Jurkat, Clone E6-1 (cell line): ENCODE results near the gene DLEU7.

Source experiments
- DNase-seq: peaks from one replicate; pipeline ENCODE4 v3.0.0-alpha.2; 2011; ENCODE audit warnings: low read depth, low spot score
- H3K4me3 ChIP-seq: 2 replicates; pipeline ENCODE4 v1.5.1; 2011; ENCODE audit warnings: mild to moderate bottlenecking, low read length, control low read depth, moderate library complexity

Gene DLEU7

DNA sequence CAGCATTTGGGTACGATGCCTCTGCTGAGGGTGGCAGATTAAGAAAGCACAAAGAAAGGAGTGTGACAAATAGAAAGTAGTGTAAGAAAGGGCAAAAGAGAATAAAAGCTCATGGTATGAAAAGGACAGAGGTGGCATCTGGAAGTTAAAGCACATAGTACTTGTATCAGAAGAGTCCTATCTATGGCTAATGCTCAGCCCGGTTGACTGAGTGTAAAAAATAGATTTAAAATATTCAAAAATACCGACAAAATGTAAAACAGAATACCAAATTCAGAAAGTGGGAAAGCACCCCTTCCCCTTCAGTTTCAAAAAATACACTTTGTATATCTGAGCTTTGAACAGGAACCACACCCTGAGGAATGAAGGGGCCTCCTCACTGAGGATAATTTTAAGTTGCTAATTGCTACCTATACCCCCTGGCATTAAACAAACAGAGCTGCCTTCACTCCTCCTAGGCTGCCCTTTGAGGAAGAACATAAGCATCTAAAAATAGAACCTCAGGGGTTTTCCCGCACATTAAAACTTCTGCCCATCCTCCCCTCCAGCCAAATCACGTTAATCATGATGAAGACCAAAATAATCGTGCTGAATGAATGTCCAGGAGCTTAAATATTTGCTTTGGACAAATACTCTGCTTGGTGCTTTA, 43.3 kb downstream of the DLEU7 start:
- no peak for DNase-seq
- H3K4me3 ChIP-seq: no peak overlapping the region

DNA sequence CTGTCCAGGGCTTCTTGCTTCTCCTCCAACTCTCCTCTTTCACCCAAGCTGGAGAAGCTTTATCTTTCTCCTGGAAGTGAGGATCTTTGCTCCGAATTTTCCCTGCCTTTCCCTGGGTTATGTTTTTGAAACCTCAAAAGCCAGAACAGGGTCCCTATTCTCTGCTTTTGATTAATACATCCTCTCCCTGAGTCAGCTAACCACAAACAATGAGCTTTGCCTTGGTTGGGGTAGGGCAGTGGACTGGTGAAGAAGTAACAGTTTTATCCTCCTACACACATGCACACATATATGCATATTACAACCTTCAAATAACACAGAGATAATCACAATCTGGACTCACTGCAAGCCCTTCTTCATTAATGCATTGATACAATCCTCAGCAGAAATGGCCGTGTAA, 44.6 kb downstream of the DLEU7 start:
- DNase-seq: no peak
- H3K4me3 ChIP-seq: no peak overlapping the region

DNA sequence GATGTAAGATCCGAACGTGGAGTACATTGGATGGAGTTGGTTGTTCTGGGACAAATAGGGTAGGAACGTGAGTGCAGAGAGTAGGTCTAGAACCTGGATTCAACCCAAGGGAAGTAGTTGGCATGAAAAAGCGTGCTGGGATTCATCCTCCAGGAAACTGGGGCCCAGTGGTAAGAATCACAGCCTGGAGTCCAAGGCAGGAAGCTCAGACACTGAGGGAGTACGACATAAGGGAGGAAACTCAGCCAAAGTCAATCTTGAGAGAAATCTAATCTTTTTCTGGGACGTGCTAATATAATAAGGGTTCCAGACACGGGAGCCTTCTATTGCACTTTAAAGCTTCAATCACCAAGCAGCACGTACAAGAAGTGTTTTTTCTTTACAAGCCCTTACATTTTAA, 46.4 kb downstream of the DLEU7 start:
- H3K4me3 ChIP-seq: no peak overlapping the region
- no peak for DNase-seq

DNA sequence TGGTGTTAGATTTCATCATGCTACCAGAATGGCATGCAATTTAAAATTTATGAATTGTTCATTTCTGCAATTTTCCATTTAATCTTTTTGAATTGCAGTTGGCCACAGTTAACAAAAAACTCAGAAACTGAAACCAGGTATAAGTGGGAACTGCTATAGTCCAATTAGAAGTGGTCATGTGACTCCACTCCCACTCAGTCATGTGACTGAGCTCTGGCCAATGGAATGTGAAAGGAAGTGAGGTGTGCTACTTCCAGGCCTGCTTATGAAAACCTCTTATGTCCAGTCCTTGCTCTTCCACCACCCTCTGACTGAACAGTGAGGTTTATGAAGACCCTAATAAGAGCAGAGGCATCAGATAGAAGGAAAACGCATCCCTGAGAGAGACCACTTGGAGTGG, 47.0 kb downstream of the DLEU7 start:
- no peak overlapping the region for H3K4me3 ChIP-seq
- DNase-seq: no peak

DNA sequence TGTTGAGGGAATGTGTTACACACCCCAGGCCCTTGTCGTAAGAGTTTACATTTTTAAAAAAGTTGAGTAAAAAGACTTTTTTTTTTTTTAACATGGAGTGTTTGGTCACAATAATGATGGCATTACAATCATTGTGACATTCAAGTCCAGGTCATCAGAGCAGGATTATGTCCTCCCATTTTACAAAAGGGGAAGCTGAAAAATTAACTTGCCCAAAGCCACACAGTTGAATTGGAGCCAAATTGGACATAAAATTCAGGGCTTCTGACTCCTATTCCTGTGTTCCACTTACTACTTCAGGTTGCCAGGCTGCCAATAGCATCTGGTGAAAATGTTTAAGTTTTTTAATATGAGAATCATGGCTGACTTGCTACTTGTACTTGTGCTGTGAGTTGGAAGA, 49.3 kb downstream of the DLEU7 start:
- H3K4me3 ChIP-seq: no peak overlapping the region
- no peak for DNase-seq

DNA sequence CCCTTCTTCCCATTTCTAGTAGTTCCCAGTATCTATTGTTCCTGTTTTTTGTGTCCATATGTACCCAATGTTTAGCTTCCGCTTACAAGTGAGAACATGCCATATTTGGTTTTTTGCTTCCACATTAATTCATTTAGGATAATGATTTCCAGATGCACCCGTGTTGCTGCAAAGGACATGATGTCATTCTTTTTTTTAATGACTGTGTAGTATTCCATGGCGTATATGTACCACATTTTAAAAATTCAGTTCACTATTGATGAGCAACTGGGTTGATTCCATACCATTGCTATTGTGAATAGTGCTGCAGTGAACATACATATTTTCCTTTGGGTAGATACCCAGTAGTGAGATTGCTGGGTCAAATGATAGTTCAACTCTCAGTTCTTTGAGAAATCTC, 50.5 kb downstream of the DLEU7 start:
- no peak overlapping the region for H3K4me3 ChIP-seq
- no peak for DNase-seq

DNA sequence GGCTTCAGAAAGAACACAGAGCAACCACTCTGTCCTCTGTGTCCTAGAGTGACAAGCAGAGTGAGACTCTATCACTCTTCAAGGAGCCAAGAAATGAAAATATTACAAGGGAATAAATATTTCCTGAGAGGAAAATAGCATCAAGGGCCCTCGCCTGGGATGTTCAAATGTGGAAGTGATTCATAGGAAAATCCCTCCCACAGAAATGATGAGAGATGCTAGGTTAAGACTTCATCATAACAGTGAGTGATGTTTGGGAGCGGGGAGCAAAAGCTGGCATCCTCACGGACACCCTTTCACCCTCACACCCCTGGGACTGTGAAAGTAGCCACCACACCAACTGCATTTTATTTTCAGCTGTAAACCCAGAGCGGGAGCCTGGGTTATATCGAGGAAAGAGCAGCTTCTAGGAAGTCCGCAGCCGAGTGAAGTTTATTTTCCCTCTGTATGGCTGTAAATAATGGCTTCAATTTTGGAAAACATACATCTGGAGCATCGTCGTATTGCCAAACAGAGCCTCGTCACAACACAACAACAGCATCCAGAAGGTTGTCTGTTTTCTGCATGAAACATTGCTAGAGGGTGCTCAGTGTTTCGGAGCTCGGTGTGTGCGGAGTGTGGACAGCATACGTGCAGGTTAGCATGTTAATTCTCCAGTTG, 54.8 kb downstream of the DLEU7 start:
- no peak for DNase-seq
- no peak overlapping the region for H3K4me3 ChIP-seq

DNA sequence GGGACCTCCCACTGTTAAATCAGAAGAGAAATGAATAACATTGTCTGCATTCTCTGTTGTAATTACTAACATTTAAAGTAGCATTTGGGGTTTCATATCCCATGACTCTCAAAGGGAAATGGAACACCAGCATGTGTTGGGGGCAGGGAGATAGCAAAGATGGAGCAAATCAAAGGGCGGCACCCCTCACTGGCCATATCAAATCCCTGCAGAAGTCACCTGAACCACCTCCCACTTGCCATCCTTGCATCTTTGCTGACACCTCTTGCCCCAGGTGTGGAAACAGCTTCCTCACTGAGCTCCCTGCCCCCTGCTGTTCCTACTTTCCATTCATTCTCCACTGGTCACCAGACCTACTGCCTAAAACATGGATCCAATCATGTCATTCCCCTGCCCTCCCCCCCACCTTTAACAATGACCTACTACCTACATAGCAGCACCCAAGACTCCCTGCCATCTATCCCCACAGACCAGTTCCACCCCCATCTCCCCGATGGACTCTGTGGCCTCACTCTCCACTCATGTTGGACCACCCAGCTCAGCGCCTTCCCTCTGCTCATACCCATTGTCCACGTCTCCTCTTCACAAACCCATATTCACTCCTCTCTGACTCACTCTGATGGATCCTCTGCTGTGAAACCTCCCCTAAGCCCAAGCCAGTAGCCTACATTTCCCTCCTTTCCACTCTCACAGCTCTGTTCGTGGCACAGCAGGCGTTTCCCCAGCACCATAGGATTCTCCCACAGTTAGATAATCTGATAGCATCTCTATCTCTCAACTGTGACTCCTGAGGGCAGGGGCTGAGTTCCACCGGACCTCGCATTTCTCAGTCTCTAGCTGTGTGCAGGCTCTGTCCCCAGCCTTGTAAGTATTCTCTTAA, 55.9 kb downstream of the DLEU7 start:
- DNase-seq: no peak
- no peak overlapping the region for H3K4me3 ChIP-seq

DNA sequence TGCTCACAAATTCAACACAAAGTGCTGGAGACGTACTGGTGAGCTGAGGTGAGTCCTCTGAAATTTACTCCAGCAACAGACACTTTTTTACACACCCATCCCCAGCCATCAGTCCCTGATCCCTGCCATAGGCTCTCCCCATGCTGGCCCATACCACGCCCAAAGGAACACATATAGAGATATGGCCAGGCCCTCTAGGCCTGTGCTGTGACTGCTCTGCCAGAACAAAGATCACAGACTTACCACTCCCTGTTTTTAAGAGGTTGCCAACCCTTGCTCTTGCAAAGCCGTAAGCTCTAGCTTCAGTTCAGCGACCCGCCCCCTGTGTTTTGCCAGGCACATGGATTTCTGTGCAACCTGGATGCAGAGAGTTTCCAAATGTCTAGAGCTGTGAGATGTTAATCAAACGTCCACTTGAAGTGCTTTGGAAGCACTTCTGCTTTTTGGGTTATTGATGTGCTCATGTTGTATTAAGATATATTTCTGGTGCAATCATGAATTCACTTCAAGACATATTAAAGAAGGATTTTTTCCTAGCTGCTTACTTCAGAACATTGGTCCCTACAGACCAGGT, 59.7 kb downstream of the DLEU7 start:
- no peak for DNase-seq
- H3K4me3 ChIP-seq: no peak overlapping the region

DNA sequence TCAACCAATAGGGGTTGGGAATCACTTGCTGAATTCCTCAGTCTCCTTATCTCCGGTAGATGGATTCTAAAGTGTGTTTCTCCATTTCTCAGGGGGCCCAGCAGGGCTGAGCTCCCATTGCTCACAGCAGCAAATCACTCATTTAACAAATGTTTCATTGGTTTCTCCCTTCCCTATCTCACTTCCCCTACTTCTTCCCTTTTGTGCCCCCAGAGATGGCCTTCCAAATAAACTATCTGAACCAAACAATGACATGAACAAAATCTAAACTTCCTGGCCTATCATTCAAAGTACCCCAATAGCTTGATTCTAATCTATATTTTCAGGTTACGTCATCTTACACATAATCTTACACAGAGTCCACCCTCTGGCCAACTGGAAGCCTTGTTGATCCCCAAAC, 60.4 kb downstream of the DLEU7 start:
- DNase-seq: no peak
- no peak overlapping the region for H3K4me3 ChIP-seq

DNA sequence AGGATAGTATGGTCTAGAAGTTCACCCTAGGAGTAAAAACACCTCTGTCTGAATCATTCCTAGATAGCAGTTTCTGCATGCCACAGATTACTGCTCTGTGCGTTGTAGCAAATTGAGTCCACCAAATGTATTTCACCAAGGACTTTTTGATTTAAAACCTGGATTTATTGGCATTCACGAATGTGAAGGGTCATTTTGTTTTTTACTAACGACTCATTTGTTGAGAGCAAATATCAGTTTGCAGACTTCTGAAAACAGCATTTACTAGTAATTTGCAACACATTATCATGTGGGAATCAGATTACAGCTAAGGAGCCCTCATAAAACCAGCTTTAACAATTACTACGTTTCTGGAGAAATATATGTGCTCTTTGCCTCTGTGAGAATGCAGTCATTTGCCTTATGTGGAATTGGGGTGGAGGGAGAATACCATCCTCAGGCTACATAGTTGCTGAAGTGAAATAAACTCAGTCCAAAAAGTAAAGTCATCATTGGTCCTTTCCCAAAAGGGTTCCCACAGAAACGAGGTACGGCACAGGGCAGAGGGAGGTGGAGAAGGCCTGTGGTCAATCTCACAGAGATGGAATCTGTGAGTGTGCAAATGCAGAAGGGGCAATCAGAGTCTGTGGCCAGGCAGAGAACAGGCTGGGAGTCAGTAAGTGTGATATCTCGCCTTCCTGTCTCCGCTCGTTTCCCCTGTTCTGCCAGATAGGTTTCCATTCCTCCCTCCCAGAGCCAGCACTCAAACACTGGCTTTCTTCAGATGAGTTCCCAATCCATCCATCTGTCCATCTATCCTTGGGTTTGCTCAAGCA, 63.1 kb downstream of the DLEU7 start:
- no peak for DNase-seq
- H3K4me3 ChIP-seq: no peak overlapping the region

DNA sequence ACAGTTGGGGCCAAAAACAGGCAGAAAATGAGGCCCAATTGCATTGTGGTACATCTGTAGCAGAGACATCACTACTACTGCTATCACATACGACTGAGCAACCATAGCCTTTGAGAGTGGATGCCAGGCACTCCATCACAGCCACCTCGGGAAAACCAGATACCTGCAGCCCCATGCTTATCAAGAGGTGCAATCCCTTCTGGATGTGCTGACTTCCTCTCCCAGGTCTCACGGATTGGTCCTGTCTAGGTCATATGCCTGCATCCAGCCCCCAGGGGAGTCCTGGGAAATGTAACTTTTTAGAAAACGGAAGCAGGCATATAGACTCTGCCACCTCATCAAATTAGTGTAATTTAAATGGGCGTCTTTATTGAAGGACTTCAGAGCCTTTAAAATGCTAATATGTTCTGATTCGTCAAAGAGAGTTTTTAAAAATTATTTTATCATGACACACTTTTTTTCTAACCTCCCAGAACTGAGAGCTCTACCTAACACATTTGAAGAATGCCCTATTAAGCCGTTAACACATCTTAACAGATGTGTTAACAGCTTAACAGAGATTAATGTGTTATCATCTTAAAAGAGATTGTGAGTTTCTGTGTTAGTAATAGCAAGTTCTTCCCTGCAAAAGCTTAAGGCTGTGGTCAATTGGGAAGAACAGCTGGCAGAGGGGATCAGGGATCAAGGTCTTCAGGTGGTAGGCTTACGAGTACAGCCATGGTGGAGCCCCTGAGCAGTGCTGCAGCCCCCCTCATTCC, 63.9 kb downstream of the DLEU7 start:
- H3K4me3 ChIP-seq: no peak overlapping the region
- no peak for DNase-seq
